HCT116 (cell line): ENCODE measurements around the gene BAG2.

Experiments used
- CEBPB ChIP-seq: IDR thresholded peaks from 2 replicates; pipeline ENCODE4 v1.6.1; 2012; ENCODE audit warnings: low read depth
- CTCF ChIP-seq, 3 experiments: fragments of 200-600 bp in 1 of 3; sonication (generic) in 1 of 3; IDR thresholded peaks in 2 of 3; conservative IDR thresholded peaks in 1 of 3; 2 replicates each; pipeline ENCODE4 v1.5.1; 2012 to 2017; ENCODE audit warnings: low read depth in 2 of 3, low read length in 2 of 3, antibody characterized with exemption in 1 of 3, borderline replicate concordance in 1 of 3, control low read depth in 1 of 3, mild to moderate bottlenecking in 1 of 3, mixed read lengths in 1 of 3, mixed run types in 1 of 3, moderate library complexity in 1 of 3; ENCODE audit not compliant: insufficient read depth in 1 of 3

DNA sequence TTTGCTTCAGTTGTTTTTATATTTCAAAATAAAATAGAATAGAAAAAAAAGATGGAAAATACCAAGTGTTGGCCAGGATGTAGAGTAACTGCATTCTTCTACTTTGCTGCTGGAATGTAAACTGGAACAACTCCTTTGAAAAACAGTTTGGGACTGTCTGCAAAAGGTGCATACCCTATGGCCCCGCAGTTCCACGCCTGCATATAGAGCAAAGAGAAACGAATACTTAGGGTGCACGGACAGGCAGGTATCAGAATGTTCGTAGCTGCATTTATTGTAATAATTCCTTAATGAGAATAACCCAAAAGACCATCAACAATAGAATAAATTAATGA, 50.6 kb downstream of the BAG2 start:
- TF ChIP-seq CTCF (IDR thresholded peaks at IDR 0.05 in 2 of 3, conservative IDR thresholded peaks at IDR 0.05 in 1 of 3; ENCODE audit: borderline replicate concordance in 1 of 3, insufficient read depth in 1 of 3, low read depth in 2 of 3, low read length in 2 of 3) (no peak), CEBPB (no peak)
